ELF-1 (cell line): ENCODE data around the gene PSMG1.
A peak's percentile ranks its signal among the peaks of the same experiment; 100 is the strongest.
"Not testable (repeated sequence)": the region's sequence is repeated elsewhere in the genome, so short reads cannot be mapped to it uniquely, and the experiment has no call there.

Experiments
- DNase-seq: peaks from one replicate; pipeline ENCODE4 v3.0.0-alpha.2; 2016; ENCODE audit warnings: low read depth, low spot score

The PSMG1 gene

GRCh38 chr21:39183272-39184049, at the start of gene PSMG1:
Gene PSMG1 (minus strand): TSS chr21:39183451. CDS start chr21:39183385, 66 bp downstream.
- DNase-seq: peak; percentile 97

- no peak for DNase-seq
Measured at GRCh38 chr21:39232861-39233291, 49.6 kb upstream of the PSMG1 start.

- no peak for DNase-seq
Measured at GRCh38 chr21:39224930-39225329, 41.7 kb upstream of the PSMG1 start.

GRCh38 chr21:39221997-39222486, 38.8 kb upstream of the PSMG1 start:
- DNase-seq: no peak

- DNase-seq: no peak
Measured at GRCh38 chr21:39221282-39221996, 38.2 kb upstream of the PSMG1 start.

- DNase-seq: not testable (repeated sequence)
Measured at GRCh38 chr21:39220875-39221274, 37.6 kb upstream of the PSMG1 start.

GRCh38 chr21:39220150-39220549, 36.9 kb upstream of the PSMG1 start:
- DNase-seq: no peak

- DNase-seq: no peak
Measured at GRCh38 chr21:39218082-39218409, 34.8 kb upstream of the PSMG1 start.

- DNase-seq: no peak
Measured at GRCh38 chr21:39217356-39218081, 34.3 kb upstream of the PSMG1 start.

- no peak for DNase-seq
Measured at GRCh38 chr21:39216290-39216689, 33.0 kb upstream of the PSMG1 start.

GRCh38 chr21:39215078-39215477, 31.8 kb upstream of the PSMG1 start:
- DNase-seq: no peak

- no peak for DNase-seq
Measured at GRCh38 chr21:39209334-39209688, 26.1 kb upstream of the PSMG1 start.

GRCh38 chr21:39208624-39209333, 25.5 kb upstream of the PSMG1 start:
- DNase-seq: peak; percentile 9

- no peak for DNase-seq
Measured at GRCh38 chr21:39204134-39204533, 20.9 kb upstream of the PSMG1 start.

- DNase-seq: no peak
Measured at GRCh38 chr21:39198800-39199199, 15.5 kb upstream of the PSMG1 start.

GRCh38 chr21:39197448-39198233, 14.4 kb upstream of the PSMG1 start:
- no peak for DNase-seq

GRCh38 chr21:39196838-39197237, 13.6 kb upstream of the PSMG1 start:
- no peak for DNase-seq

GRCh38 chr21:39196310-39196709, 13.1 kb upstream of the PSMG1 start:
- no peak for DNase-seq

- no peak for DNase-seq
Measured at GRCh38 chr21:39193380-39193779, 10.1 kb upstream of the PSMG1 start.

- DNase-seq: no peak
Measured at GRCh38 chr21:39189857-39190604, 6.8 kb upstream of the PSMG1 start.
